ENCODE measurements around the gene ACP7.
"Not testable (repeated sequence)": the region's sequence is repeated elsewhere in the genome, so short reads cannot be mapped to it uniquely, and the experiment has no call there.

Gene ACP7

DNA sequence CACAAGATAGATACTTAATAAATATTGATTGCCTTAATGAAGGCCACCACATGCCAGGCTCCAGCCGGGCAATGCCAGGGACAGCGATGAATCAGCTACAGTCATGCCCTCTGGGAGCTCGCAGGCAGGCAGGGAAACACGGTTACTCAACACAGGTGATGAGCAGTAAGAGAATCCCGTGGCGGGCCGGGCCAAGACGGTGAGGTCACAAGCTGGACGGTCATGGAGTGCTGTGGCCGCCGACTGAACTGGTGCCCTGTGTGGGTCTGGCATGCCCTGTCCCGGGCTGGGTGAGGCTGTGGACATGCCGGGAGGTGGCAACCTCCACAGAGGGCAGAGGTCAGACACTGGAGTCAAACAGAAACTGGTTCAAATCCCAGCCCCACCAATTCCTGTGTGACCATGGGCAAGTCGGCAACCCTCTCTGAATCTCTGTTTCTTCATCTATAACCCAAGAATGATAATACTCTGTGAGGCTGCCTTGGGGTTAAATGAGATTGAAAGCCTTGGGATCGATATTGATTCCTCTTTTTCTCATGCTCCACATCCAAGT, 28.2 kb downstream of the ACP7 start:
- Histone ChIP-seq H4K8ac (ENCODE audit: low read depth, low read length) (peak overlapping the region; percentile 75), H2AFZ (ENCODE audit: insufficient read depth, low read length, poor library complexity) (no peak overlapping the region), H3K9me3 (ENCODE audit: insufficient read depth, low read depth, low read length) (no peaks in the 10 kb centered on the region), H3K9ac (ENCODE audit: low read length) (peak overlapping the region; percentile 32), H2BK120ac (ENCODE audit: insufficient read depth, low read length, poor library complexity) (peak overlapping the region; percentile 84), H3K27me3 (ENCODE audit: insufficient read depth, low read length) (no peaks in the 10 kb centered on the region), H3K27ac (ENCODE audit: low read depth, low read length) (peak overlapping the region; percentile 67), H3K4me1 (ENCODE audit: control insufficient read depth in 1 of 2, insufficient read depth in 2 of 2, low read length in 2 of 2) (peaks cover 5 to 7% of the 10 kb centered on the region in 2 experiments), H2BK12ac (ENCODE audit: low read length) (peak overlapping the region; percentile 36), H3K4me3 (ENCODE audit: low read depth, low read length) (no peak overlapping the region), H3K79me2 (ENCODE audit: control insufficient read depth, insufficient read depth, low read length, poor library complexity) (no peaks in the 10 kb centered on the region), H3K4ac (ENCODE audit: low read depth, low read length) (no peak overlapping the region), H3K36me3 (ENCODE audit: control insufficient read depth in 1 of 2, insufficient read depth in 2 of 2, low read length in 2 of 2) (no peaks in the 10 kb centered on the region), H2AK5ac (ENCODE audit: low read length) (no peak overlapping the region), H3K14ac (ENCODE audit: low read length) (peak overlapping the region; percentile 53), H3K18ac (ENCODE audit: low read length) (no peak overlapping the region), H4K91ac (ENCODE audit: low read depth, low read length) (peak overlapping the region; percentile 92), H3K4me2 (ENCODE audit: low read length) (no peak overlapping the region), H2BK5ac (ENCODE audit: low read depth, low read length, poor library complexity) (peak overlapping the region; percentile 75), H3K23ac (ENCODE audit: low read length) (no peak overlapping the region), H4K12ac (ENCODE audit: low read depth, low read length) (peak overlapping the region; percentile 44), H3K79me1 (ENCODE audit: low read length) (peaks cover 16% of the 10 kb centered on the region)
- DNase-seq: peak; percentile 91 to 94
- WGBS (ENCODE audit: extremely low coverage, insufficient coverage, insufficient read length): no CpG with 5 or more reads among the region's 15 CpGs

DNA sequence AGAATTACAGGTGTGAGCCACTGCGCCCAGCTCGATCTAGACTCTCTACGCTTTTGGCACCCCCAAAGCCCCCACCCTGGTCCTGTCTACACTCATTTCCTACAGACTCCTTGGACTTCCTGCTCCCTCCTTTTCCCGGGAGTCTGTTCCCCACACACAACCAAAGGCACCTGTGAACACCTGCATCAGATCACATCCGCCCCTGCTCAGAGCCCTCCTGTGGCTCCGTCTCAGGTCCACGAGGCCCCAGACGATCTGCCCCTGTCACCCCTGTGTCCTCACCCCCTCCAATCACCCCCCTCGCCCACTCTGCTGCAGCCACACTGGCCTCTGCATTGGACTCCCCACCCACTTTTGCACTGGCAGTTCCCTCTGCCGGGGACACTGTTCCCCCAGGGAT, 29.0 kb downstream of the ACP7 start:
- no peak overlapping the region for H3K23ac ChIP-seq (ENCODE audit: low read length)
- no peaks in the 10 kb centered on the region for H3K9me3 ChIP-seq (ENCODE audit: insufficient read depth, low read depth, low read length)
- H3K27ac ChIP-seq (ENCODE audit: low read depth, low read length): no peak overlapping the region
- H2BK12ac ChIP-seq (ENCODE audit: low read length): no peak overlapping the region
- DNase-seq: no peak
- H3K79me2 ChIP-seq (ENCODE audit: control insufficient read depth, insufficient read depth, low read length, poor library complexity): no peaks in the 10 kb centered on the region
- H4K91ac ChIP-seq (ENCODE audit: low read depth, low read length): peak overlapping the region; percentile 50
- no peak overlapping the region for H4K12ac ChIP-seq (ENCODE audit: low read depth, low read length)
- H3K36me3 ChIP-seq (ENCODE audit: control insufficient read depth in 1 of 2, insufficient read depth in 2 of 2, low read length in 2 of 2): no peaks in the 10 kb centered on the region
- no peak overlapping the region for H3K4me3 ChIP-seq (ENCODE audit: low read depth, low read length)
- H2AK5ac ChIP-seq (ENCODE audit: low read length): no peak overlapping the region
- peaks cover 16% of the 10 kb centered on the region for H3K79me1 ChIP-seq (ENCODE audit: low read length)
- H4K8ac ChIP-seq (ENCODE audit: low read depth, low read length): no peak overlapping the region
- H3K18ac ChIP-seq (ENCODE audit: low read length): no peak overlapping the region
- H3K4me2 ChIP-seq (ENCODE audit: low read length): no peak overlapping the region
- peak overlapping the region; percentile 25 for H2BK120ac ChIP-seq (ENCODE audit: insufficient read depth, low read length, poor library complexity)
- no peak overlapping the region for H2AFZ ChIP-seq (ENCODE audit: insufficient read depth, low read length, poor library complexity)
- peak overlapping the region; percentile 17 for H3K14ac ChIP-seq (ENCODE audit: low read length)
- no peaks in the 10 kb centered on the region for H3K27me3 ChIP-seq (ENCODE audit: insufficient read depth, low read length)
- peaks cover 5 to 7% of the 10 kb centered on the region in 2 experiments for H3K4me1 ChIP-seq (ENCODE audit: control insufficient read depth in 1 of 2, insufficient read depth in 2 of 2, low read length in 2 of 2)
- no CpG with 5 or more reads among the region's 10 CpGs for WGBS (ENCODE audit: extremely low coverage, insufficient coverage, insufficient read length)
- H3K9ac ChIP-seq (ENCODE audit: low read length): no peak overlapping the region
- H2BK5ac ChIP-seq (ENCODE audit: low read depth, low read length, poor library complexity): peak overlapping the region; percentile 54
- H3K4ac ChIP-seq (ENCODE audit: low read depth, low read length): no peak overlapping the region

DNA sequence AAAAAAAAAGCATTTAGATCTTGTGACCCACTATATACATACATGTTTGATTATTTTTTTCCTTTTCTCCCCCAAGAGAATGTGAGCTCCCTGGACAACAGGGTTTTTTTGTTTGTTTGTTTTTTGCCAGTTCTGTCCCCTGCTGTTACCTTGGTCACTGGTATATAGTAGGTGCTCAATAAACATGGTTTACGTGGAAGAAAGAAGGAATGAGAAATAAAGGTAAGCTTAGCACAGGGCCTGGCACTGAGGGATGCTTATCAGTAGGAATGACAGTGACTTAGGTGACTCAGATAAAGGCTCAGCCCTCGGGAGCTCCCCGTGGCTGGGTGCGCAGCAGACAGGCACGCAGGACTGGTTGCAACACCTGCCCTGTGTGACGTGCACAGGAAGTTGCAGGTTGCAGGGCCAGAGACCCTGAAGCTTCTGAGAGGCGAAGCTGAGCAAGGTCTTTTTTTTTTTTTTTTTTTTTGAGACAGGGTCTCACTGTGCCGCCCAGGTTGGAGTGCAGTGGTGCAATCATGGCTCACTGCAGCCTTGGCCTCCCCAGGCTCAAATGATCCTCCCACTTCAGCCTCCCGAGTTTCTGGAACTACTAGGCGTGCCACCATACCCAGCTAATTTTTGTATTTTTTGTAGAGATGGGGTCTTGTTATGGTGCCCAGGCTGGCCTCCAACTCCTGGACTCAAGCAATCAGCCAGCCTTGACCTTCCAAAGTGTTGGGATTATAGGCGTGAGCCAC, 31.1 kb downstream of the ACP7 start:
- peak; percentile 97 to 98 for DNase-seq
- H4K8ac ChIP-seq (ENCODE audit: low read depth, low read length): no peak overlapping the region
- H2AK5ac ChIP-seq (ENCODE audit: low read length): peak overlapping the region; percentile 95
- H4K91ac ChIP-seq (ENCODE audit: low read depth, low read length): peak overlapping the region; percentile 85
- no peak overlapping the region for H3K4me3 ChIP-seq (ENCODE audit: low read depth, low read length)
- no peak overlapping the region for H3K23ac ChIP-seq (ENCODE audit: low read length)
- peak overlapping the region; percentile 66 for H2BK120ac ChIP-seq (ENCODE audit: insufficient read depth, low read length, poor library complexity)
- no CpG with 5 or more reads among the region's 11 CpGs for WGBS (ENCODE audit: extremely low coverage, insufficient coverage, insufficient read length)
- peaks cover 16% of the 10 kb centered on the region for H3K79me1 ChIP-seq (ENCODE audit: low read length)
- H3K14ac ChIP-seq (ENCODE audit: low read length): peak overlapping the region; percentile 77
- H3K9ac ChIP-seq (ENCODE audit: low read length): no peak overlapping the region
- no peak overlapping the region for H3K4me2 ChIP-seq (ENCODE audit: low read length)
- H3K27ac ChIP-seq (ENCODE audit: low read depth, low read length): no peak overlapping the region
- no peaks in the 10 kb centered on the region for H3K9me3 ChIP-seq (ENCODE audit: insufficient read depth, low read depth, low read length)
- H3K4me1 ChIP-seq (ENCODE audit: control insufficient read depth in 1 of 2, insufficient read depth in 2 of 2, low read length in 2 of 2): peaks cover 5 to 7% of the 10 kb centered on the region in 2 experiments
- H4K12ac ChIP-seq (ENCODE audit: low read depth, low read length): no peak overlapping the region
- H3K18ac ChIP-seq (ENCODE audit: low read length): no peak overlapping the region
- H2AFZ ChIP-seq (ENCODE audit: insufficient read depth, low read length, poor library complexity): no peak overlapping the region
- no peak overlapping the region for H2BK12ac ChIP-seq (ENCODE audit: low read length)
- no peaks in the 10 kb centered on the region for H3K79me2 ChIP-seq (ENCODE audit: control insufficient read depth, insufficient read depth, low read length, poor library complexity)
- H2BK5ac ChIP-seq (ENCODE audit: low read depth, low read length, poor library complexity): no peak overlapping the region
- no peak overlapping the region for H3K4ac ChIP-seq (ENCODE audit: low read depth, low read length)
- H3K36me3 ChIP-seq (ENCODE audit: control insufficient read depth in 1 of 2, insufficient read depth in 2 of 2, low read length in 2 of 2): no peaks in the 10 kb centered on the region
- H3K27me3 ChIP-seq (ENCODE audit: insufficient read depth, low read length): no peaks in the 10 kb centered on the region

DNA sequence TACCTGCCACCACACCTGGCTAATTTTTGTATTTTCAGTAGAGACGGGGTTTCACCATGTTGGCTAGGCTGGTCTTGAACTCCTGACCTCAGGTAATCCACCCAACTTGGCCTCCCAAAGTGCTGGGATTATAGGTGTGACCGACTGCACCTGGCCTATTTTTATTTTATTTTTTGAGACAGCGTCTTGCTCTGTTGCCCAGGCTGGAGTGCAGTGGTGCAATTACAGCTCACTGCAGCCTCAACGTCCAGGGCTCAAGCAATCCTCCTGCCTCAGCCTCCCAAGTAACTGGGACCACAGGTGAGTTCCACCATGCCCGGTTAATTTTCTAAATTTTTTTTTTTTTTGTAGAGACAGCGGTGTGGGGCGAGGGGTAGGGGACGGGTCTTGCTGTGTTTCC, 32.9 kb downstream of the ACP7 start:
- not testable (repeated sequence) for H3K18ac ChIP-seq (ENCODE audit: low read length); H3K79me2 ChIP-seq (ENCODE audit: control insufficient read depth, insufficient read depth, low read length, poor library complexity); H2BK12ac ChIP-seq (ENCODE audit: low read length); H3K27ac ChIP-seq (ENCODE audit: low read depth, low read length); H3K4me2 ChIP-seq (ENCODE audit: low read length); H4K91ac ChIP-seq (ENCODE audit: low read depth, low read length); H3K27me3 ChIP-seq (ENCODE audit: insufficient read depth, low read length); H3K4ac ChIP-seq (ENCODE audit: low read depth, low read length); DNase-seq; H3K23ac ChIP-seq (ENCODE audit: low read length); H3K4me3 ChIP-seq (ENCODE audit: low read depth, low read length); H2BK5ac ChIP-seq (ENCODE audit: low read depth, low read length, poor library complexity); H2AFZ ChIP-seq (ENCODE audit: insufficient read depth, low read length, poor library complexity); H4K8ac ChIP-seq (ENCODE audit: low read depth, low read length); H2AK5ac ChIP-seq (ENCODE audit: low read length); H3K14ac ChIP-seq (ENCODE audit: low read length); H3K9me3 ChIP-seq (ENCODE audit: insufficient read depth, low read depth, low read length); H2BK120ac ChIP-seq (ENCODE audit: insufficient read depth, low read length, poor library complexity); H4K12ac ChIP-seq (ENCODE audit: low read depth, low read length); H3K36me3 ChIP-seq (ENCODE audit: control insufficient read depth in 1 of 2, insufficient read depth in 2 of 2, low read length in 2 of 2); H3K9ac ChIP-seq (ENCODE audit: low read length); H3K4me1 ChIP-seq (ENCODE audit: control insufficient read depth in 1 of 2, insufficient read depth in 2 of 2, low read length in 2 of 2)
- no CpG with 5 or more reads among the region's 8 CpGs for WGBS (ENCODE audit: extremely low coverage, insufficient coverage, insufficient read length)
- H3K79me1 ChIP-seq (ENCODE audit: low read length): peaks cover 13% of the 10 kb centered on the region
